K562 (cell line): Measurements from ENCODE around the gene TAL1. TPM values are rescaled to one million over a fixed set of nuclear protein-coding genes. Genes with fewer than 3 reads are reported as not detected.

Experiments used
- ETV5 ChIP-seq: sonication (generic); formaldehyde crosslinking; IDR thresholded peaks from 2 replicates; pipeline ENCODE4 v1.4.0; 2020; ENCODE audit warnings: low read depth, mild to moderate bottlenecking, missing genetic modification reagents
- FOXK2 ChIP-seq, 2 experiments: fragments of 450-650 bp; IDR thresholded peaks in 1 of 2; conservative IDR thresholded peaks in 1 of 2; 2 replicates each; pipeline ENCODE4 v1.6.1; 2016; ENCODE audit warnings: low read depth in 2 of 2, mild to moderate bottlenecking in 1 of 2
- FUS ChIP-seq: fragments of 200-400 bp; formaldehyde crosslinking; optimal IDR thresholded peaks from 2 replicates; pipeline ENCODE3; 2017; ENCODE audit warnings: low read depth, low read length
- ILF3 ChIP-seq: fragments of 450-650 bp; IDR thresholded peaks from 2 replicates; pipeline ENCODE4 v1.6.1; 2018; ENCODE audit warnings: antibody characterized with exemption, mild to moderate bottlenecking, moderate library complexity, borderline replicate concordance
- PRDM10 ChIP-seq: fragments of 450-650 bp; IDR thresholded peaks from 2 replicates; pipeline ENCODE4 v1.6.1; 2018; ENCODE audit not compliant: partially characterized antibody
- PYGO2 ChIP-seq: fragments of 450-650 bp; IDR thresholded peaks from 2 replicates; pipeline ENCODE4 v1.6.1; 2016; ENCODE audit warnings: mild to moderate bottlenecking, missing genetic modification characterization, moderate library complexity, missing compliant biosample characterization
- RBM15 ChIP-seq: fragments of 200-400 bp; formaldehyde crosslinking; IDR thresholded peaks from 2 replicates; pipeline ENCODE4 v1.6.1; 2018; ENCODE audit warnings: mild to moderate bottlenecking, low read length, moderate library complexity; ENCODE audit not compliant: insufficient read depth
- SRSF3 ChIP-seq: fragments of 200-400 bp; formaldehyde crosslinking; IDR thresholded peaks from 2 replicates; pipeline ENCODE4 v1.6.1; 2016; ENCODE audit warnings: mild to moderate bottlenecking, low read length, moderate library complexity; ENCODE audit not compliant: insufficient read depth
- STAT5B ChIP-seq: fragments of 250-450 bp; sonication (Bioruptor Pico); IDR thresholded peaks from 2 replicates; pipeline ENCODE4 v1.8.0; 2021; ENCODE audit warnings: mild to moderate bottlenecking, inconsistent platforms
- TOE1 ChIP-seq, 2 experiments: fragments of 450-650 bp in 1 of 2; sonication (generic) in 1 of 2; formaldehyde crosslinking in 1 of 2; IDR thresholded peaks; 2 replicates each; pipeline versions ENCODE4 v1.7.1 to v1.8.0; 2016 to 2022; ENCODE audit warnings: borderline replicate concordance in 2 of 2, mild to moderate bottlenecking in 2 of 2, antibody characterized with exemption in 1 of 2, inconsistent platforms in 1 of 2, low read depth in 1 of 2, missing genetic modification reagents in 1 of 2, moderate library complexity in 1 of 2
- YY1 ChIP-seq, 3 experiments: IDR thresholded peaks; 2 replicates each; pipeline ENCODE4 v1.6.1; 2011; ENCODE audit warnings: low read length in 2 of 3, mild to moderate bottlenecking in 2 of 3, moderate library complexity in 2 of 3, borderline replicate concordance in 1 of 3, control low read depth in 1 of 3, low read depth in 1 of 3; ENCODE audit not compliant: insufficient read depth in 3 of 3, insufficient replicate concordance in 2 of 3, control insufficient read depth in 1 of 3, insufficient read length in 1 of 3; ENCODE audit errors: extremely low read depth in 1 of 3
- ZBTB17 ChIP-seq: fragments of 450-650 bp; formaldehyde crosslinking; IDR thresholded peaks from 2 replicates; pipeline ENCODE4 v1.4.0; 2020; ENCODE audit warnings: mild to moderate bottlenecking
- ZBTB8A ChIP-seq: fragments of 450-650 bp; IDR thresholded peaks from 2 replicates; pipeline ENCODE4 v1.6.1; 2018; ENCODE audit warnings: mild to moderate bottlenecking, moderate library complexity; ENCODE audit not compliant: partially characterized antibody
- ZNF707 ChIP-seq: fragments of 250-450 bp; sonication (Bioruptor Pico); conservative IDR thresholded peaks from 2 replicates; pipeline ENCODE4 v1.8.0; 2022; ENCODE audit warnings: inconsistent platforms, mild to moderate bottlenecking, moderate library complexity
- polyA plus RNA-seq, 8 experiments: library from polyadenylated mRNA; depleted of rRNA in 4 of 8; stranded (reverse) in 5 of 8; unstranded in 3 of 8; fragments of >200 nt; fragmentation: Nextera tagmentation in 2 of 8; fragmentation: Illumina TruSeq in 1 of 8; extraction: Ambion mirVana in 2 of 8; extraction: Trizol in 1 of 8; gene quantifications; 2 replicates each; pipeline versions ENCODE4 v1.2.1 to v1.2.3, GENCODE V29; 2011 to 2014; ENCODE audit warnings: inconsistent platforms in 1 of 8, missing spikeins in 1 of 8
- total RNA-seq, 7 experiments: library from RNA; depleted of rRNA in 6 of 7; stranded (reverse); fragments of >200 nt in 6 of 7; fragmentation: Illumina TruSeq in 2 of 7; extraction: Trizol in 2 of 7; gene quantifications; 2 replicates each; pipeline versions ENCODE4 v1.2.1 to v1.2.3, GENCODE V29; 2011 to 2021; ENCODE audit warnings: low replicate concordance in 1 of 7
- TF ChIP-seq, protein P1 (sequence below): fragments of 250-450 bp; sonication (Bioruptor Pico); IDR thresholded peaks from 2 replicates; pipeline ENCODE4 v1.4.0; 2020
- TF ChIP-seq, protein P2 (sequence below), 2 experiments: fragments of 450-650 bp; conservative IDR thresholded peaks; 2 replicates each; pipeline ENCODE4 v1.6.1; 2017; ENCODE audit warnings: mild to moderate bottlenecking in 2 of 2, moderate library complexity in 2 of 2
- TF ChIP-seq, protein P3 (sequence below): fragments of 250-450 bp; sonication (Bioruptor Pico); IDR thresholded peaks from 2 replicates; pipeline ENCODE4 v1.8.0; 2022; ENCODE audit warnings: moderate library complexity, mild to moderate bottlenecking, inconsistent platforms

TAL1 gene
- total and polyA plus RNA-seq, 9 of the 15 experiments (the other 6 are each of a cell fraction or from before 2014, with no cell fraction given): 18.5 to 106 (median 59.7) TPM

GRCh38 chr1:47229031-47229885 lies 2.8 kb downstream of the TAL1 start (continued):
- TF ChIP-seq SRSF3 (0 out of 2 replicates have a peak, but pooled peaks have one; percentile 29), ZBTB17 (CRISPR knock-in tag) (0 out of 2 replicates have a peak, but pooled peaks have one; percentile 34), TOE1 (IDR thresholded peaks at IDR 0.05; ENCODE audit: borderline replicate concordance) (0 out of 2 replicates have a peak, but pooled peaks have one; percentile 42), TOE1 (CRISPR knock-in tag; IDR thresholded peaks at IDR 0.05; ENCODE audit: borderline replicate concordance, low read depth) (no peak), FUS (no peak), ETV5 (CRISPR knock-in tag) (no peak), YY1 (IDR thresholded peaks at IDR 0.05; ENCODE audit: borderline replicate concordance in 1 of 3, control insufficient read depth in 1 of 3, extremely low read depth in 1 of 3, insufficient read depth in 3 of 3, insufficient read length in 1 of 3, insufficient replicate concordance in 2 of 3, low read depth in 1 of 3, low read length in 2 of 3) (peak in 1 of 3 experiments; percentile 38), ZBTB8A (no peak), ILF3 (no peak), ZNF707 (CRISPR knock-in tag) (0 out of 2 replicates have a peak, but pooled peaks have one; percentile 38), STAT5B (CRISPR knock-in tag) (no peak), RBM15 (no peak), PRDM10 (peak; percentile 89), FOXK2 (conservative IDR thresholded peaks at IDR 0.05 in 1 of 2, IDR thresholded peaks at IDR 0.05 in 1 of 2; ENCODE audit: low read depth in 2 of 2) (peak in 1 of 2 experiments; percentile 49; a peak in 3 of 4 replicates), PYGO2 (tag) (0 out of 2 replicates have a peak, but pooled peaks have one; percentile 6)
- TF ChIP-seq, protein P1, sequence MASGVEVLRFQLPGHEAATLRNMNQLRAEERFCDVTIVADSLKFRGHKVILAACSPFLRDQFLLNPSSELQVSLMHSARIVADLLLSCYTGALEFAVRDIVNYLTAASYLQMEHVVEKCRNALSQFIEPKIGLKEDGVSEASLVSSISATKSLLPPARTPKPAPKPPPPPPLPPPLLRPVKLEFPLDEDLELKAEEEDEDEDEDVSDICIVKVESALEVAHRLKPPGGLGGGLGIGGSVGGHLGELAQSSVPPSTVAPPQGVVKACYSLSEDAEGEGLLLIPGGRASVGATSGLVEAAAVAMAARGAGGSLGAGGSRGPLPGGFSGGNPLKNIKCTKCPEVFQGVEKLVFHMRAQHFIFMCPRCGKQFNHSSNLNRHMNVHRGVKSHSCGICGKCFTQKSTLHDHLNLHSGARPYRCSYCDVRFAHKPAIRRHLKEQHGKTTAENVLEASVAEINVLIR (CRISPR knock-in tag): no peak
- TF ChIP-seq, protein P2, sequence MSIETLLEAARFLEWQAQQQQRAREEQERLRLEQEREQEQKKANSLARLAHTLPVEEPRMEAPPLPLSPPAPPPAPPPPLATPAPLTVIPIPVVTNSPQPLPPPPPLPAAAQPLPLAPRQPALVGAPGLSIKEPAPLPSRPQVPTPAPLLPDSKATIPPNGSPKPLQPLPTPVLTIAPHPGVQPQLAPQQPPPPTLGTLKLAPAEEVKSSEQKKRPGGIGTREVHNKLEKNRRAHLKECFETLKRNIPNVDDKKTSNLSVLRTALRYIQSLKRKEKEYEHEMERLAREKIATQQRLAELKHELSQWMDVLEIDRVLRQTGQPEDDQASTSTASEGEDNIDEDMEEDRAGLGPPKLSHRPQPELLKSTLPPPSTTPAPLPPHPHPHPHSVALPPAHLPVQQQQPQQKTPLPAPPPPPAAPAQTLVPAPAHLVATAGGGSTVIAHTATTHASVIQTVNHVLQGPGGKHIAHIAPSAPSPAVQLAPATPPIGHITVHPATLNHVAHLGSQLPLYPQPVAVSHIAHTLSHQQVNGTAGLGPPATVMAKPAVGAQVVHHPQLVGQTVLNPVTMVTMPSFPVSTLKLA (conservative IDR thresholded peaks at IDR 0.05): peak in 1 of 2 experiments; percentile 64; a peak in 3 of 4 replicates
- TF ChIP-seq, protein P3, sequence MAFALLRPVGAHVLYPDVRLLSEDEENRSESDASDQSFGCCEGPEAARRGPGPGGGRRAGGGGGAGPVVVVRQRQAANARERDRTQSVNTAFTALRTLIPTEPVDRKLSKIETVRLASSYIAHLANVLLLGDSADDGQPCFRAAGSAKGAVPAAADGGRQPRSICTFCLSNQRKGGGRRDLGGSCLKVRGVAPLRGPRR (CRISPR knock-in tag): no peak
